Measurements from ENCODE around the gene GLIS1. TPM values are rescaled to one million over a fixed set of nuclear protein-coding genes. Genes with fewer than 3 reads are reported as not detected.

The GLIS1 gene
- polyA plus RNA-seq, 3 donors from 2014 or later, result not detected

DNA sequence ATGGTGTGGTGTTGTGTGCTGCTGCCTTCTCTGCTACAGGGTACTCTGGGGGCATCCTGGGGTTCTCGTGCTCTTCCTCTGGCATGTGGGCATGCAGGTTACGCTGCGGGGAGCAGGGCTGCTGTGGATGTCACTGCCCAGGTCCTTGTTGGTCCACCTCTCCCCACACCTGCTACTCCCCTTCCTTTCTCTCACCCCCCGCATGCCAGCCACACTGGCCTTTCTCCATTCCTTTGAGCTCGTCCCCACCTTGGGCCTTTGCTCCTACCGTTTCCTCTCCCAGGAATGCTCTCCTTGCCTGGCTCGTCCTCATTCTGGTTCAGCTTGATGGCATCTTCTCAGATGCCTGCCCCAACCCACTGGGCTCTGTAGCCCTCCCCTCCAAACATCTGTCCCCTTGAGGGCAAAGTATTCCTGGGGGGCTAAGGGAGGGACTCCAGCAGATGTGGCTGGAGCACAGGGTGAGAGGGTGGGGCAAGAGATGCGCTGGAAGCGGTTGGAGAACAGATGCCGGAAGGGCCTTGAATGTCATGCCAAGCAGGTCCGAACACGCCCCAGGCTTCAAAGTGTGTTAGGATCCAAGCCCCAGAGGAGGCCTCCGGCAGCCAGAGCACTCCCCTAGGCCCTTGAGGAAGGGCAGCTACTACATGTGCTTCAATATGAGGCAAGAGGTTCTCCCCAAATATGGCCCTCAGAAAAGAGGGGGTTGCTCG is 256.4 kb downstream of the GLIS1 start:
- H3K27me3 Mint-ChIP-seq (ENCODE audit: low read depth in 3 of 3), result peaks cover 2 to 14% (median 3%) of the 10 kb centered on the region in 3 donors
- H3K36me3 Mint-ChIP-seq, result no peaks in the 10 kb centered on the region
- no peak overlapping the region for H3K4me3 Mint-ChIP-seq
- DNase-seq, result no peak
- H3K9me3 Mint-ChIP-seq, result no peaks in the 10 kb centered on the region
- no peaks in the 10 kb centered on the region for H3K4me1 Mint-ChIP-seq
- H3K27ac Mint-ChIP-seq, result no peak overlapping the region

DNA sequence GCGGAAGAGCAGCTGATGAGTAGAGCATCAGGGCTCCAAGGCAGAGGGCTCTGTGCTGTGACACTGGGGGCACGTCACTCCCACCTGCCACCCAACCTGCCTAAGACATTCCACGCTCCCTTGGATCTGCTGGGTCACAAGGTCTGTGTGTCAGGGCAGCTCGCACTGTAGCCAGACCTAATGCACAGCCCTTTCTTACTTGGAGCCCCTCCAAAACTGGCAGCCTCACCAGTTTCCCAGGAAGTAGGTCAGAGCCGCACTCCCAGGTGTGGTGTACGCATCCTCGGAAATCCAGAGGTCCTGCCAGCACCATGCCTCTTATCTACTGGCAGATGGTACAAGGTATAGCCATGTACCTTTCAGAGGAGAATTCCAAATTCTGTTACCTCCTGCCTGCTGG is 257.5 kb downstream of the GLIS1 start:
- H3K36me3 Mint-ChIP-seq, result no peaks in the 10 kb centered on the region
- H3K27me3 Mint-ChIP-seq (ENCODE audit: low read depth in 3 of 3), result peaks cover 2 to 14% (median 3%) of the 10 kb centered on the region in 3 donors
- DNase-seq, result no peak
- no peak overlapping the region for H3K4me3 Mint-ChIP-seq
- no peaks in the 10 kb centered on the region for H3K4me1 Mint-ChIP-seq
- H3K27ac Mint-ChIP-seq, result no peak overlapping the region
- H3K9me3 Mint-ChIP-seq, result no peaks in the 10 kb centered on the region

DNA sequence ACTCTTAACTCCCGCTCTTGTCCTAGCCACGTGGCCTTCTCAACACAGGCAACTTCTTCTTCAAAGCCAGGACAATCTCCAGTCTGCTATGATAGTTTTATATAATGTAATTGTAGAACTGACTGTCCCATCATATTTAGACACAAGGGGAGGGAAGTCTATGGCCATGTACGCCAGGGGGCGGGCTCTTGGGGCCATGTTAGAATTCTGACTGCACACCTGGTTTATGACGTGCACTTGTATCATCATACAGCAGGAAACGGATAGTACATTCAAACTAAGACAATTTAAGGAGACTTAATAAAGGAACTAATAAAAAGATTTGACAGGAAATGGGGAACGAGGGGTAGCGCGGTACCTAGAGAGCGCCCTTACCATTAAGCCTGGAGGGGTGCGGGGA is 258.3 kb downstream of the GLIS1 start:
- Mint-ChIP-seq H3K27ac (no peak overlapping the region), H3K36me3 (no peaks in the 10 kb centered on the region), H3K9me3 (no peaks in the 10 kb centered on the region), H3K27me3 (ENCODE audit: low read depth in 3 of 3) (peaks cover 3 to 14% (median 7%) of the 10 kb centered on the region in 3 donors), H3K4me3 (no peak overlapping the region), H3K4me1 (no peaks in the 10 kb centered on the region)
- DNase-seq, result no peak

DNA sequence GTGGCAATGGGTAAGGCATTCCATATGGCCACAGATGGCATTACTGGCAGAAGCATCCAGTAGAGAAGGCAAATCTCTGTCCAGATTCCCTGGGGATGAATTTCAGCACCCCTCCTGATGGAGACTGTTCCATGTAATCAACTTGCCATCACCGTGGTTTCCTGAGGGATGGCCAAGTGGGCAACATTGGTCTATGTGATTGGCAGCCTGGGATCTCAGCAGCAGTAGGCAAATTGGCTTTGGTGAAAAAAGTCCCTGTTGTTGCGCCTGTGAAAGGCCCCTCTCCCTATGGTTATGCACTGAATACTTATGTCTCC is 260.5 kb downstream of the GLIS1 start:
- no peak for DNase-seq
- Mint-ChIP-seq H3K36me3 (no peaks in the 10 kb centered on the region), H3K9me3 (no peaks in the 10 kb centered on the region), H3K27ac (no peak overlapping the region), H3K27me3 (ENCODE audit: low read depth in 3 of 3) (peaks cover 3 to 6% (median 5%) of the 10 kb centered on the region in 3 donors), H3K4me3 (no peak overlapping the region), H3K4me1 (no peaks in the 10 kb centered on the region)

DNA sequence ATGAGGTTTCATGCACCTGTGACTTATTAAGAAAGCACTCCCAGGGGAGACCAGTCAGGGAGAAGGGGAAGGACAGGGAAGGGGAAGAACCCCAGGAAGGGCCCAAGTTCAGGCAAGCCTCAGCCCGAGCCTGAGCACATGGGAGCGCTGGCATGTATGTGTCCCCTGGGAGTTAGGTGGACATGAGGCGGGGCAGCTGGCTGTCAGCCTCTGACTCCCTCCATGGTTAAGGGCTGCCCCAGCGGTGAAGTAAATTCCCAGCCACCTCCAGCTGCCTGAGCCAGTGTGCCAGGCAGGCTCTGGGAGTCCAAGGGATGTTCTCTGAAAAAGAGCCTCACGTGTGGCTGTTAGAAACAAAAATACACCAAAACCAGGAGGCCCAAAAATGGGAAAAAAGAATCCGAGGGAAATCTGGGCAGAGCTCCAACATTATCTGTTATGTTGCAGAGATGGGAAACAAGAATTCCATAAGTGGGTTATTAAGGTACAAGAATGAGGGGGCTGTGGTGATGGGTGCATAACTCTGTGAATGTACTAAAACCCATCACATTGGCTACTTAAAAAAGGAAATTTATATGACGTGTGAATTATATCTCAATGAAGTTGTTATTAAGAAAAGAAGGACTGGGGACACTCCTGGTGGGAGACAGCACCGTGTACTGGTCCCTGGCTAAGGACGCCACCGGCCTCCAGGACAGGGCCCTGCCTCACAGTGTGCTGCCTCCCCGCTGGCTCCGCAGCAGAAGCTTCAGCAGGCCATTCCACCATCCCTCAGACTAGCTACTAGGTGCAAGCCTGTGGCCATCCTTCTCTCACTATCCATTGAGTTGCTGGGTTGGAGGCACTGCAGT is 261.1 kb downstream of the GLIS1 start:
- H3K9me3 Mint-ChIP-seq, result no peaks in the 10 kb centered on the region
- H3K36me3 Mint-ChIP-seq, result no peaks in the 10 kb centered on the region
- no peak overlapping the region for H3K27ac Mint-ChIP-seq
- peaks cover 3 to 6% (median 5%) of the 10 kb centered on the region in 3 donors for H3K27me3 Mint-ChIP-seq (ENCODE audit: low read depth in 3 of 3)
- no peaks in the 10 kb centered on the region for H3K4me1 Mint-ChIP-seq
- no peak overlapping the region for H3K4me3 Mint-ChIP-seq
- no peak for DNase-seq

DNA sequence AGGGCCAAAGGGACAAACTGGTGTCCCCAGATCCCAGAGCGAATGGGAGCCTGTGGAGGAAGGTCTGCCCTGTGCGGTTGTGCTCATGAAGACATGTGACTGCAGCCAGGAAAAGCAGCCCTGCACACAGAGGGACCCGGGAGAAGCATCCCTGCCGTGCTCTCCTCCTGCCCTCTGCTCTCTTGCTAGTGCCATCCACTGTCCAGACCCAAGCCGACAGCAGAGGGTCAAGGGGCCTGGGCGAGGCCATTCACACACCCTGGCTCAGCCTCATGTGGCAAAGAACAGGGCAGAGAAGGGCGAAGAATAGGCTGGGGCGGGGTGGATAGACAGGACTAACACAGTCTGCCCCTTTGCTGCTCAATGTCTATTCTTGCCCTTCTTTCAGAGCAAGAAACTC is 262.4 kb downstream of the GLIS1 start:
- H3K4me1 Mint-ChIP-seq, result no peaks in the 10 kb centered on the region

DNA sequence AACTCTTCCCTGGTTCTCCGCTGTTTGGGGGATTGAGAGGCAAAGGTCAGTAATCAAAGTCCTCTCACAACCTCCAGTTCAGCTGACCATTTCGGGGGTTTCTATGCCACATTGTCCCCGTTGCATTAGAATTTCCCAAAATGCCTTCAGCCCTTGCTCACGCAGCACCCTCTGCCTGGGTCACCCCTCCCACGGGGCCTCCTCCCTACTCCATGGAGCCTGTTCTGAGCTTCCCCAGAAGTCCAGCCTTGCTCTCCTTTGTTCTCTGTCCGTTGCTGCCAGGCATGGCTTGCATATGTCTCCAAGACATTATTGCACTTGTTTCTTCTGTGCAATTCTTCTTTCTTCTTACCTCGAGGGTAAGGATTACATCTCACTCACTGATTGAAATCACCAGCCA is 263.3 kb downstream of the GLIS1 start:
- Mint-ChIP-seq H3K36me3 (no peaks in the 10 kb centered on the region), H3K27ac (no peak overlapping the region), H3K4me3 (no peak overlapping the region), H3K9me3 (no peaks in the 10 kb centered on the region), H3K4me1 (no peaks in the 10 kb centered on the region), H3K27me3 (ENCODE audit: low read depth in 3 of 3) (peaks cover 3 to 7% (median 6%) of the 10 kb centered on the region in 3 donors)
- DNase-seq, result no peak

More for the DNA sequence above, 262.4 kb downstream of the GLIS1 start:
- no peak for DNase-seq
- peaks cover 3 to 7% (median 6%) of the 10 kb centered on the region in 3 donors for H3K27me3 Mint-ChIP-seq (ENCODE audit: low read depth in 3 of 3)
- H3K36me3 Mint-ChIP-seq, result no peaks in the 10 kb centered on the region
- no peak overlapping the region for H3K4me3 Mint-ChIP-seq
- H3K9me3 Mint-ChIP-seq, result no peaks in the 10 kb centered on the region
- no peak overlapping the region for H3K27ac Mint-ChIP-seq

DNA sequence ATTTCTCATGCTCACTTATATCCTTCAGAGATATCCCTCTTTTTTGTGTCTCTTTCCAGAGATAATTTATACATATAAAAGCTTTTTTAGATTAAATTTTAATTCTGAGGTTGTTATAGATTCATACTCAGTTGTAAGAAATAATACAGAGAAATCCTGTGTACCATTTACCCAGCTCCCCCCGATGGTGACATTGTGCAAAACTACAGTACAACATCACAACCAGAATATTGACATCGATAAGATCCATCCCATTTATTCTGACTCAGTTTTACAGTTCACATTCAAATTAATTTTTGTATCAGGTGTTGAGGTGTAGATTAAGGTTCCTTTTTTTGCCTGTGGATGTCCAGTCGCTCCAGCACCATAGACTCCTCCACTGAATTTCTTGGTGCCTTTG is 265.5 kb downstream of the GLIS1 start:
- no peaks in the 10 kb centered on the region for H3K36me3 Mint-ChIP-seq
- H3K4me3 Mint-ChIP-seq, result no peak overlapping the region
- H3K4me1 Mint-ChIP-seq, result no peaks in the 10 kb centered on the region
- no peaks in the 10 kb centered on the region for H3K9me3 Mint-ChIP-seq
- no peak for DNase-seq
- H3K27ac Mint-ChIP-seq, result no peak overlapping the region
- peaks cover 0 to 7% (median 2%) of the 10 kb centered on the region in 3 donors for H3K27me3 Mint-ChIP-seq (ENCODE audit: low read depth in 3 of 3)

DNA sequence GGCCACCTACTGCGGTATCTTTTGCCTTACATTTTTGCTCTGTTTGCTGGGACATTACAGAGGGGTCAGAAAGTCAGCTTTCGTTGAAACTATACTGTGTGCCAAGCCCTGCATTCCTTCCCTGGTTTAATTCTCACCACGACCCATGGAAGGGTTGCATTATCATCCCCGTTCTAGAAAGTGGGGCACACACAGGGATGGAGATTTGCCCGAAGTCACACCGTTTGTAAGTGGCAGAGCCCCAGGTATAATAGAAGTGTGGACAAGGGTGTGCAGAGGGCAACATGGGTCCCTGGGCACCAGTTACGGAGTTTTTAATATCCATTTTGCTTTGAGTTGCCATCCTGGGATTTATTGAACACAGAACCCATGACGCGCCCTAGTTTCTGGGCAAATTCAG is 268.0 kb downstream of the GLIS1 start:
- no peak for DNase-seq
- peaks cover 0 to 5% (median 0%) of the 10 kb centered on the region in 3 donors for H3K27me3 Mint-ChIP-seq (ENCODE audit: low read depth in 3 of 3)
- H3K9me3 Mint-ChIP-seq, result no peaks in the 10 kb centered on the region
- H3K36me3 Mint-ChIP-seq, result no peaks in the 10 kb centered on the region
- H3K27ac Mint-ChIP-seq, result no peak overlapping the region
- H3K4me1 Mint-ChIP-seq, result no peaks in the 10 kb centered on the region
- no peak overlapping the region for H3K4me3 Mint-ChIP-seq

DNA sequence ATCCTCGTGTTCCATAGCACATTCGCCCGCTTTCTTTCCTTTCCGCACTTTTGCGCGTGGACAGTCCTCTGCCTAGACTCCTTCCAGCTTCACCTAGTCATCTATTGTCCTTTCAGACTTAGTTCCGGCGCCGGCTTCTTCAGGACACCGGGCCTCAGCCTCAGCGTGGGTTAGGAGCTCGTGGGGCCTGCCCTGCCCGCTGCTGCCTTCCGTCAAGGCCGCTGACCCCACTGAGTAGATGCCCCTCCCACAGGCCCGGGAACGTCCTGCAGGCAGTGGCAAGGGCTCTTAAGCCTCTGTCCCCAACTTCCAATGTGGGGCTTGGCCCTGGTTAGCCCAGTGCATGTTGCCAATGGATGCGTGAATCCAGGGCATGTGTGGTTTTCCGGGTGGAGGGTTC is 268.4 kb downstream of the GLIS1 start:
- H3K27me3 Mint-ChIP-seq (ENCODE audit: low read depth in 3 of 3), result peaks cover 0 to 2% (median 0%) of the 10 kb centered on the region in 3 donors
- no peak overlapping the region for H3K4me3 Mint-ChIP-seq
- peaks cover 0 to 2% of the 10 kb centered on the region in 2 donors for H3K4me1 Mint-ChIP-seq
- H3K36me3 Mint-ChIP-seq, result no peaks in the 10 kb centered on the region
- H3K9me3 Mint-ChIP-seq, result no peaks in the 10 kb centered on the region
- DNase-seq, result no peak
- H3K27ac Mint-ChIP-seq, result no peak overlapping the region

DNA sequence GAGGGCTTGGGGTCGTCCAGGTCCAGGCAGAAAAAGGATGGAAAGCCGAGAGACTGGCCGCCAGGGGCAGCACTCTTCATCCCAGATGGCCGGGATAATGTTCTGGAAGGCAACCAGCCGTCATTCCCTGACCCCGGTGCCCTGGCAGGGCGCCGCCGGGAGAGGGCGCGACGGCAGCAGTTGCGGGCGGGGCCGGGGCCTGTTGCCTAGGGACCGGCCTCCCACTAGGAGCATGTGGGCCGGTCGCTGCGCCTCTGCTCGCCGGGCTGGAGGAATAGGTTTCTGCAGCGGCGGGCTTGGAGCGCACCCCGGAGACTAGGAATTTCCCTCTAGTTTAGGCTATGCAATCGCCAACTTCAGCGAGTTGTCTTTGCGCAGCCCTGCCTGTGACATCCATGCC is 268.8 kb downstream of the GLIS1 start:
- no peak for DNase-seq
- no peak overlapping the region for H3K27ac Mint-ChIP-seq

DNA sequence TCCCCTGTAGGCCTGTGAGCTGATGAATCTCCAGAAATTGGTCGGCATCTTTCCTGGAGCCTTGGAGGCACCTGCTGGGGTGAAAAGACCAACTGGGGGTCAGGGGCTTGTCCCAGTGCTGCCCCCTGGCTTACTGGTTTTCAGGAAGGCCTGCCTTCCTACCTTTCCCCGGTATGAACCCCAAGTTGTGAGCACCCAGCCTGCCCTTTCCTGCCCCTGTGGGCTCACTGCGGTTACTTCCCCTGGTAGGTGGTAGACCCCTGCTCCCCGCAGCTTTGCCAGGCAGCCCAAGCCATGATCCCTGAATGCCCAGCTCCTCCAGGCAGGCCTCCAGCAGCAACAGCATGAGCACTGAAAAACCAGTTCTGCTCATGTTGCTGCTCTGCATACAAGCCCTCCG is 269.6 kb downstream of the GLIS1 start:
- Mint-ChIP-seq H3K4me1 (peaks cover 0 to 10% of the 10 kb centered on the region in 2 donors), H3K9me3 (no peaks in the 10 kb centered on the region), H3K4me3 (no peak overlapping the region), H3K36me3 (no peaks in the 10 kb centered on the region), H3K27ac (no peak overlapping the region), H3K27me3 (ENCODE audit: low read depth in 3 of 3) (peaks cover 0 to 2% (median 0%) of the 10 kb centered on the region in 3 donors)
- DNase-seq, result no peak

More for the DNA sequence above, 268.8 kb downstream of the GLIS1 start:
- peaks cover 0 to 2% (median 0%) of the 10 kb centered on the region in 3 donors for H3K27me3 Mint-ChIP-seq (ENCODE audit: low read depth in 3 of 3)
- no peak overlapping the region for H3K4me3 Mint-ChIP-seq
- H3K9me3 Mint-ChIP-seq, result no peaks in the 10 kb centered on the region
- peaks cover 0 to 6% of the 10 kb centered on the region in 2 donors for H3K4me1 Mint-ChIP-seq
- H3K36me3 Mint-ChIP-seq, result no peaks in the 10 kb centered on the region

DNA sequence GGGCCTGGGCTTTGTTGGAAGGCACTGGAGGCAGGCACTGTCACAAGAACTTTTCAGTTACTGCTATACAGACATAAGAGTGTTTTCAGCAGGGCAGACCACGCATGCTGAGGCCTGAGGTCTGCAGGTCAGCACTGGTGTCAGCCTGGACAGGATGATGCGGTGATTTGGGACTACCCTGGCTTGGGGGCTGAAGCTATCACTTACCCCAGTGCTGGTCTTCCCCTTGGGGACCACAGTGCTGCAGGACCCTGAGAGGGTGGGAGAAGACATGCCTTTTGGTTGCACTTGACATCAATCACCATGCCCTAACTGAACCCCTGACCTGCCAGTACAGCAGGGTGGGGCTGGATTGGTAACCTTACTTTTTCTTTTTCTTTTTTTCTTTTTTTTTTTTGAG is 270.6 kb downstream of the GLIS1 start:
- H3K36me3 Mint-ChIP-seq, result no peaks in the 10 kb centered on the region
- peaks cover 0 to 2% (median 0%) of the 10 kb centered on the region in 3 donors for H3K27me3 Mint-ChIP-seq (ENCODE audit: low read depth in 3 of 3)
- no peak for DNase-seq
- no peak overlapping the region for H3K27ac Mint-ChIP-seq
- no peak overlapping the region for H3K4me3 Mint-ChIP-seq
- H3K9me3 Mint-ChIP-seq, result no peaks in the 10 kb centered on the region
- peaks cover 0 to 10% of the 10 kb centered on the region in 2 donors for H3K4me1 Mint-ChIP-seq

DNA sequence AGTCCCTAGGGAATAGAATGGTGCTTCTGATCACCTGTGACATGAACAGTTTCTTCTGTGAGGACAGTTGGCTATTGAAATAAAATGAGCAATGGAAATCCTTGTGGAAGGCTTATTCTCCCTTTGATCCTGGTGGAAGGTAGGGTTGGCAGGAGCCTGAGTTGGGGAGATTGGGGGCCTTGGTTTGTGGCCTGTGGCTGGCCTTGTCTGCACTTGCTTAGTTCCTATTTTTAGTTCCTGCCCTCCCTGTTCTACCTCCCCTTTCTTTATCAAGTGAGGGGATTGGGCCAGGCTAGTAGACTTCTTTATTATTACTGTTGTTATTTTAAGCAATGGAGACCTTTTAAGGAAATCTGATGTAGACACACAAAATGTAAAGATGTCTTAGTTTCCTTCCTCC is 271.6 kb downstream of the GLIS1 start:
- H3K9me3 Mint-ChIP-seq, result no peaks in the 10 kb centered on the region
- no peak for DNase-seq
- H3K27ac Mint-ChIP-seq, result no peak overlapping the region
- peaks cover 0 to 10% of the 10 kb centered on the region in 2 donors for H3K4me1 Mint-ChIP-seq
- no peaks in the 10 kb centered on the region for H3K36me3 Mint-ChIP-seq
- H3K27me3 Mint-ChIP-seq (ENCODE audit: low read depth in 3 of 3), result peaks cover 0 to 2% (median 0%) of the 10 kb centered on the region in 3 donors
- H3K4me3 Mint-ChIP-seq, result no peak overlapping the region
